ENCODE measurements around the gene MDM2. TPM values are rescaled to one million over a fixed set of nuclear protein-coding genes. Genes with fewer than 3 reads are reported as not detected.
"Not testable (repeated sequence)": the region's sequence is repeated elsewhere in the genome, so short reads cannot be mapped to it uniquely, and the experiment has no call there.

The MDM2 gene
- total RNA-seq, 1 experiment from 2014 or later: 207 TPM

- no peak for TF ChIP-seq STAT6 (CRISPR knock-in tag; conservative IDR thresholded peaks at IDR 0.05; ENCODE audit: low read depth)
- peak; percentile 42; the same call in 1 of the 2 replicates for TF ChIP-seq MYBL2 (CRISPR knock-in tag; IDR thresholded peaks at IDR 0.05)
- no peak for TF ChIP-seq ZBTB21 (CRISPR knock-in tag; IDR thresholded peaks at IDR 0.05; ENCODE audit: borderline replicate concordance)
- TF ChIP-seq ATF2 (CRISPR knock-in tag; IDR thresholded peaks at IDR 0.05; ENCODE audit: borderline replicate concordance, low read depth): no peak
- no peak for TF ChIP-seq IRF2 (CRISPR knock-in tag; IDR thresholded peaks at IDR 0.05; ENCODE audit: borderline replicate concordance, low read depth)
- TF ChIP-seq SMAD3 (CRISPR knock-in tag; IDR thresholded peaks at IDR 0.05; ENCODE audit: borderline replicate concordance): no peak
- no peak for TF ChIP-seq ESRRA (CRISPR knock-in tag; IDR thresholded peaks at IDR 0.05; ENCODE audit: borderline replicate concordance)
These were observed 612 bp downstream of the MDM2 start (continued) for GRCh38 chr12:68808388-68809189.

- Mint-ChIP-seq H3K4me3 (peak overlapping the region; percentile 86), H3K4me1 (peaks cover 38% of the 10 kb centered on the region), H3K27me3 (ENCODE audit: low read depth) (no peaks in the 10 kb centered on the region), H3K9me3 (no peaks in the 10 kb centered on the region), H3K27ac (peak overlapping the region; percentile 98), H3K36me3 (peaks cover 47% of the 10 kb centered on the region)
- ATAC-seq (no peak), DNase-seq (ENCODE audit: low spot score) (no peak)
- ChIA-PET POLR2A (interaction anchor here (0.6 to 1.1 kb wide), 3 partner anchors 13 to 63 kb away, joined by 3 read pairs; partner anchors contain the start of gene SLC35E3), CTCF (interaction anchor here (2.3 to 2.6 kb wide), 2 partner anchors 21 to 63 kb away, joined by 18 to 23 read pairs; partner anchors contain the start of gene SLC35E3)
- TF ChIP-seq ZNF416 (CRISPR knock-in tag; IDR thresholded peaks at IDR 0.05): no peak
- TF ChIP-seq ATF6 (CRISPR knock-in tag; IDR thresholded peaks at IDR 0.05): no peak
- TF ChIP-seq ZNF425 (CRISPR knock-in tag; conservative IDR thresholded peaks at IDR 0.05): no peak
- TF ChIP-seq MAX (CRISPR knock-in tag; IDR thresholded peaks at IDR 0.05): no peak
- TF ChIP-seq ZBTB21 (CRISPR knock-in tag; IDR thresholded peaks at IDR 0.05; ENCODE audit: borderline replicate concordance): no peak
- TF ChIP-seq OVOL2 (CRISPR knock-in tag; IDR thresholded peaks at IDR 0.05; ENCODE audit: borderline replicate concordance): no peak
- no peak for TF ChIP-seq HMGXB4 (CRISPR knock-in tag; IDR thresholded peaks at IDR 0.05)
- no peak for TF ChIP-seq E2F4 (CRISPR knock-in tag; IDR thresholded peaks at IDR 0.05; ENCODE audit: borderline replicate concordance, low read depth)
- TF ChIP-seq ZNF138 (CRISPR knock-in tag; conservative IDR thresholded peaks at IDR 0.05): no peak
- no peak for TF ChIP-seq GABPB1 (CRISPR knock-in tag; IDR thresholded peaks at IDR 0.05)
These were observed 1.4 kb downstream of the MDM2 start for GRCh38 chr12:68809190-68810026.

- H3K36me3 Mint-ChIP-seq: peaks cover 53% of the 10 kb centered on the region
- ATAC-seq; H3K9me3 Mint-ChIP-seq; DNase-seq (ENCODE audit: low spot score); CTCF ChIA-PET; POLR2A ChIA-PET; H3K27me3 Mint-ChIP-seq (ENCODE audit: low read depth): not testable (repeated sequence)
- H3K4me1 Mint-ChIP-seq: peaks cover 32% of the 10 kb centered on the region
- peak overlapping the region; percentile 78 for H3K27ac Mint-ChIP-seq
- H3K4me3 Mint-ChIP-seq: peak overlapping the region; percentile 86
These were observed 2.0 kb downstream of the MDM2 start for GRCh38 chr12:68810027-68810389.
